Hematopoietic multipotent progenitor cell treated with erythropoietin and hydrocortisone succinate and interleukin-3 and kit ligand, for 8 days (in vitro differentiated cells): ENCODE data around the gene RXRA.
A peak's percentile ranks its signal among the peaks of the same experiment; 100 is the strongest.

Source experiments
- DNase-seq: peaks from one replicate; pipeline ENCODE4 v3.0.0-alpha.2; 2015

RXRA gene

DNA sequence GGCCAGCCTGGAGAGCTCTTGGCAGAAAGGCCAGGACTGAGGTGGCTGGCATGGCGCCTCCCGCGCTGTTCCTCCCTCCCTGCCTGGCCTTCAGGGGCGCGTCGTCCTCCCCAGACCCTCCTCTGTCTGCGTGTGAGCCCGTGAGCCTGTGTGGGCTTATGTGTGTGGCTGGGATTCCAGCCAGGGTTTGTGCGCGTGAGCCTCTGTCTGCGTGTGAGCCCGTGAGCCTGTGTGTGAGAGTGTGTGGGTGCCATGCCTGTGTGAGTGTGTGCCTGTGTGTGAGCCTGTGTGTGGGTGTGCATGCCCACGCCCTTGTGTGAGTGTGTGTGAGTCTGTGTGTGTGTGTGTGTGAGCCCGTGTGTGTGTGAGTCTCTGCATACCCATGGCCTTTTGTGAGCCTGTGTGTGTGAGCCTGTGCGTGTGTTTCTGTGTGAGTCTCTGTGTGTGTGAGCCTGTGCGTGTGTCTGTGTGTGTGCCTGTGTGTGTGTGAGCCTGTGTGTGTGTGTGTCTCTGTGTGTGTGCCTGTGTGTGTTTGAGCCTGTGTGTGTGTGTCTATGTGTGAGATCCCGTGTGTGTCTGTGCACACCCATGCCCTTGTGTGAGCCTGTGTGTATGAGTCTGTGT lies 13.0 kb downstream of the RXRA start:
- DNase-seq: peak; percentile 64

DNA sequence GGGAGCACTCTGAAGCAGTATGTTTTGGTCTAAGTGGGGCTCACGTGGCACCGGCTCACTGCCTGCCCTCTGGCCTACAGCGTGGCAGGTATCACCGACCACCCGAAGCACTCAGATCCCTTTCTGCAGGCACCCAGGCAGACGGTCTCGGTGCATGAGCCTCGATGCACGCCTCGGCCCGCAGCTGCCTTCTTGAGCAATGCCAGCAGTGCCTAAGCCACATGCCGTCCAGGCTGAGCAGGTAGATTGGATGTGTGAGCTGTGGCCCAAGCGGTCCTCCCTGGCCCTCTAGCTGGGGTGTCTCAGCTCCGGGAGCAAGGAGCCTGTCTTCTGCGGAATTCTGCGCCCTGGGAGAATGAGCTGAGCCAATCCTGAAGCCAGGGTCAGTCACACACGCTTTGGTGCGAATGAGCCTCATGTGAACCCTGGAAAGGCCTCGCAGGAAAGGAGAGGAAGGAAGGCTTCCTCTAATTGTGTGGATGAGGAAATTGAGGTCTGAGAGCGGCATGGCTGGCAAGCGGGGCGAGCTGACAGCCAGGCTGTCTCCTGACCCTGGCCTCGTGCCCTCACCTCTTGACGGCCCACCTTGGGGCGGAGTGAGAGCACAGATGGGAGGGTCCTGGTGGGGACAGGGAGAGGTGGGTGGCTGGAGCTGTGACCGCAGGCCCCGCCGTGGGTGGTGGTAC lies 14.4 kb downstream of the RXRA start:
- no peak for DNase-seq

DNA sequence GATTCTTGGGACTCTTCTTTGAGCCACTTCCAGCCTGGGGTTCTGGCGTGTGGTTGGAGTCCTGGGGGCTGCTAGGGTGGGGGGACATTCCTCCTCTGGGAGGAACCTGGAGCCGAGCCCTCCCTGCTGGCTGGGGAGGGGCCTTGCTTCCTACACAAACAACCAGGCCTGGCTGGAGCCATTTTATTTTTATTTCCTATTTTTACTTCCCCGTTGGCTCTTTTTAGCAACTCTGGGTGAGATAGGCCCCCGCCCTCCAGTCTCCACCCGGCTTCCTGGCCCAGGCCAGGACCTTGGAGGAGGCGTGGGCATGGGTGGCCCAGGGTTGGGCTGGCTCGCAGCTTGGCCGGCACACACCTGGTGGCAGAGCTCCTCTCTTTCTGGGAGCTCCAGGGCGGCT lies 15.1 kb downstream of the RXRA start:
- peak; percentile 54 for DNase-seq

DNA sequence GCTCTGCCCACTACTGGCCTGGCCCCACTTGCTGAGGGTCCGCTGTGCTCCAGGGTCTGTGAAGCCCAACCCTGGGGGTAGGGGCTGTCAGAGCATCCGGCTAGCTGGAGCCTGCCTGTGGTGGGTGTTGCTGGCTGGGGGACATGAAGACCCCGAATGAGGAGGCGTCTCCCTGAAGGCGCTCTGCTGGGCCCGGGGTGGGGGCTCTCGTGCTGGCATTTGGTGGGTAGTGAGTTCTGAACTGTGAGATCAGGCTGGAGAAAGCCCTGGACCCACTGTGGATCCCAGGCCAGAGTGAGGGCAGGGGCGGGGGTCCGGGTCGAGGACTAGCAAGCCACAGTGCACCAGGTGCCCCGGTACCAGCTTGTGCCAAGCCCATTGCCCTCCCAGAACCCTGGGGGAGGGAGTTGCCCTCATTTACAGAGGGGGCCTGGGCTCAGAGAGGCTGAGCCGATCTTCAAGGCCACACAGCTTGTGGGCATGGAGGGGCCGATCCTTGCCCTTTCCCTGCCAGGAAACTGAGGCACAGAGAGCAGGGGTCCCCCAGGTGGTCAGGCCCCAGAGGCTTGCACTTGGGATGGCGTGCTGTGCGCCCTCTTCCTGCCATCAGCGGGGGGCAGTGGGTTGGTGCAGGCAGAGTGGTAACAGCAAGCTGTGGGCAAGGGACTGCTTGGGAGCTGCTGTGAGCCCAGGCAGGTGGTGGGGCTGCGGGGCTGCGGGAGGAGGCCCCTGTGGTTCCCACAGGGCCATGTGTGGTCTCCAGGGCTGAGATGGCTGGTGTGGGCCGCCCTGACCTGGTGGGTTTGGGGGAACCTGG lies 15.9 kb downstream of the RXRA start:
- DNase-seq: no peak

DNA sequence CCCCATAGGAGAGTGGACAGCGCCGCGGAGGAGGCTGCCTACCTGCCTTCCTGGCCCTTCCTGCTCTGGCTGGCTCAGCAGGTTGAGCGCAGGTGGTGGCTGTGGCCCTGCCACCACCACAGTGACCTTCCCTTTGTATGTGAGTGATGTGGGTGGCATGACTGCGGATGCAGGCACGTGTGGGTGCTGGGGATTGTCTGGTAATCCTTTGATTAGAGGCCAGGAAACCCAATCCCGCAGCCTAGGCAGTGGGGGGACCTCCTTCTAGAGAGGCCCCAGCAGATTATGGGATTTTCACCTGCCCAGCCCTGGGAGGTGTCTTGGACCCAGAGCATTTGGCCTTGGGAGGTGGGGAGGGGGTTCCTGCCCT lies 16.5 kb downstream of the RXRA start:
- DNase-seq: no peak

DNA sequence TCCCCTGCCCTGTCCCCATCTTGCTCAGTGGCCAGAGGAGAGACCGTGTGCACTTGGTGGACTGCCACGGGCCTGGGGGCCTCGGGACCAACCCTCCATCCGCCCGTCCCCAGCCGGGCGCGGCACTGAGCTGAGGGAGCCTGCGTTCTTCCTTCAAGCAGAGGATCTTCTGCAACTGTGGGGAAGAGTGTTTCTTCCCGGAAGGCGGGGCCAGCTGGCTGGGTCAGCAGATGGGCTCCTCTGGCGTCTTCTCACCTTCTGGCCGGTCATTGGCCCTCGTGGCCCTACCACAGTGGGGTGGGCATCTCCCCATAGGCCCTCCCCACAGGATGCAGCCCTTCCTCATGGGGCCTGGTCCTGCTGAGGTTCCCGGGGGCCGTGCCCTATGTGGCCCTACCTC lies 17.4 kb downstream of the RXRA start:
- DNase-seq: no peak

DNA sequence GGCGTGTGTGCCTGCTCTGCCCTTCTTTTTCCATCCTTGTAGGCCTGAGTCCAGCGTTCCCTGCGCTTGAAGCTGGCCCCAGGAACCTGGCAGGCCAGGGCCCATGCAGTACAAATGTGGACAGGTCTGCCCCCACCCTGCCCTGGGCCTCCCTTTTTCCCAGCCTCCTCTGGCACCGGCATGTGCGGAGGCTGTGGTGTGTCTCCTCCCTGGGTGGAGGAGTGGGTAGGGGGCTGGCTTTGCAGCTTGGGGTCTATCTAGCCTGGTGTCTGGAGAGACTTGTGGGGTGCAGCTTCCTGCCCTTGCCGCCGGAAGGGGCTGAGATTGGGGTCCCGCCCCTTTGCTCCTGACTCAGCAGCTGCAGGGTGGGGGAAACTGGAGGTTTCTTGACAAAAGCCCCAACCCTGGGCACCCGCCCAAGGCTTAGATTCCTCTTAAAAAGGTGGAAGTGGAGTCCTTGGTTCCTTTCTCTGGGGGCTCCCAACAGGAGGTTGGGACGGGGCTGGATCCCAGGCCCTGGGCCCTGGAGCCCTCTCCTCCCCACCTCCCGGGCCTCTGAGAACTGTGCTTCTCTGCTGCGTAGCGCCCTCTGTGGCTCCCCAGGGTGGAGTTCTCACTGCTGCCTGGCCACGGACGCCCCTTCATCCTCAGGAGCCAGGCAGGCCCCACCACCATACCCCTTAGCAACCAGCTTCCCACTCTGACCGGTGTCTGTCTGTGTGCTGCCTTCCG lies 18.0 kb downstream of the RXRA start:
- DNase-seq: peak; percentile 77

DNA sequence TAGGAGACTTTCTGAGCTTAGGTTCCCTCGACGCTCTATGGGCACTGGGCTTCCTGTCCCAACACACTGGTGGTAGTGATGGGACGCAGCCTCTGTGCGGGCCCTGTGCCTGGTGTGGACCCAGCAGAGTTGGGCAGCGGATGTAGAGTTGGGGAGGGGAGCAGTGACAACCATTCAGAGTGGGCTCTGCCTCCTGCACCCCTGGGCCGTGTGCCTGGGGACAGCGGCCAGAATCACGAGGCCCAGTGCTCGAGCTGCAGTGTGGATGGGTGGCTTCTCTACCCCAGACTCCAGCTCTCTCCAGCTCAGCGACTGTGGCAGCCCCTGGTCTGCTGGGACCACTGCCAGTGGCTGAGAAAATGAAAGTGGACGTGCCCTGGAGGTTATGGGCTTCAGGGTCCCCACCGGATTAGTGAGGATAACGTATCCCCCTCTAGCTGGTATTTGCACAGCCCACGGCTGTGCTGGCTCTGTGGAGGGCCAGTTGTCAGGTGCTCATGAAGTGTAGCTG lies 18.6 kb downstream of the RXRA start:
- DNase-seq: no peak

DNA sequence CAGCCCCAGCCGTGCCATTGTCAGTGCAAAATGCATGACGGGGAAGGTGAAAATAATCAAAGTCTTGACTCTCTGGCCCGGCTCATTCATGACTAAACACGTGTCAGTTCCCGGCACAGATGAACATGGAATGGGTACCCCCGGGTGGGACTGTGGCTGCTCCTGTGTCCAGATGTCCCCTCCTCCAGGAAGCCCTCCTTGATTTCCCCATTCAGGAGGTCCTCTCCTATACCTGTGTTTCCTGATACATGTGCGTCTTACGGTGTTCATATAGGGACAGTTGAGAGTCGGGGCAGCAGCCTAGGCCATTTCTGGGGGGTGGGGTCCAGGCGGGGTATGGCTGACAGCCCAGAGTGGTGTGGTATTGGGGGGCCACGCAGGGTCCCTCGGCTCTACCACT lies 19.5 kb downstream of the RXRA start:
- no peak for DNase-seq

DNA sequence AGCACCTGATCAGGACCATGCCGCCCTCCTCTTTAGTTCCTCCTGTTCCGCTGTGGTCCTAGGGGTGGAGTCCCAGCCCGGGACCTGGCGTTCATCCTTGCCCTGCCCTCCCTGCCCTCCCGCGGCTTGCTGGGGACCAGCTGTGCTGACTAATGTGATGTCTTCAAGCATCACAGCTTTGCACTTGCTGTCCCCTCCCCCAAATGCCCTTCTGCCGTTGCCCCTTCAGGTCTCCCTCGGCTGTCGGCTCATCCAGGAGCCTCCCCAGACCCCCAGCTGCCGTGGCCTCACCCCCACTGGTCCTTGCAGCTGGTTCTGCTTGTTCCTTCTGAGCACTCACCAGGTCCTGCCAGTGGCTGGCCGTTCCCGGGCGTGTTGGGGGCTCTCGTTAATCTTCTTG lies 19.9 kb downstream of the RXRA start:
- no peak for DNase-seq

DNA sequence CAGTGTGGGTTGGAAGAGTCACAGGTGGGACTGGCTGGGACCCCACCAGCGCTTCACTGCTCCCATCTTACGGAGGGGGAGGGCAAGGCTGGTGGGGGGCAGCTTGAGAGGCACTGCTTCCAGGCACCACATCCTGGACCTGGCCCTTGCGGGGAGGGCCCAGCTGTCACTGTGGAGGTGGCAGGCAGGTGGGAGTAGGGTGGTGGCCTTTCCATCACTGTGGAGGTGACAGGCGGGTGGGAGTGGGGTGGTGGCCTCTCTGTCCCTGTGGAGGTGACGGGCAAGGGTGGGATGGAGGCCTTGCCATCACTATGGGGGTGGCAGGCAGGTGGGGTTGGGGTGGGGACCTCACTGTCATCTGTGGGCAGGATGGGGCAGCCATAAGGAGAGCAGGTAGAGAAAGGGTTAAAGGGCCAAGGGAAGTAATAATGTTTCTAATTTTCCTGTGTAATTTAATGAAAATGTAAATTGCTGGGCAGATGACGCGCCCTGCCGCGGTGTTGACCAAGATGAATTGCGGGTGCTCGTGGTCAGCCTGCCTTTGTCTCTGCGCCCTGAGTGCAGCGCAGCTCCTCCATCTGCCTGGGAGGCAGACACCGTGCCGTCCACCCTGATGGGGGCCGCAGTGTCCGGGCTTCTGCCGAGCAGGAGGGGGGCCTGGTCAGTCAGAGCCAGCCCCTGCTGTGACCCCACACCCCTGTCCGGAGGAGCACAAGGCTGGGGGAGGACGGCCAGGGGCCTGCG lies 20.8 kb downstream of the RXRA start:
- DNase-seq: no peak

DNA sequence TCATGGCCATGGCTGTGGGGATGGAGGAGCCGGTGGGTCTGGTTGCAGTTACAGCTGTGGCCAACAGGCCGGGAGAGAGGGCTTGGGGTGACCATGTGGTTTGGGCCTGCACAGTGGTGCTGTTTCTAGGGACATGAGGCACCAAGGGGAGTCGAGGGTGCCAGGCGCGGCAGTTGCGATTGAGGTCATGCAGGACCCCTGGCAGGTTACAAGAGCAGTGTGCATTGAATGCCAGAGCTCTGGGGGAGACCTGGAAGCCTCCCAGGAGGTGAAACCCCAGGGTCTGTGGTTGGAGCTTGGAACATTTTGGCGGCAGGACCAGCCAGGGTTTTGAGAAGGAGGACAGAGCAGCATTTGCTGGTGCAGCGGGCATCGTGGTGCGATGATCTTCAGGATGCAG lies 21.7 kb downstream of the RXRA start:
- DNase-seq: no peak

DNA sequence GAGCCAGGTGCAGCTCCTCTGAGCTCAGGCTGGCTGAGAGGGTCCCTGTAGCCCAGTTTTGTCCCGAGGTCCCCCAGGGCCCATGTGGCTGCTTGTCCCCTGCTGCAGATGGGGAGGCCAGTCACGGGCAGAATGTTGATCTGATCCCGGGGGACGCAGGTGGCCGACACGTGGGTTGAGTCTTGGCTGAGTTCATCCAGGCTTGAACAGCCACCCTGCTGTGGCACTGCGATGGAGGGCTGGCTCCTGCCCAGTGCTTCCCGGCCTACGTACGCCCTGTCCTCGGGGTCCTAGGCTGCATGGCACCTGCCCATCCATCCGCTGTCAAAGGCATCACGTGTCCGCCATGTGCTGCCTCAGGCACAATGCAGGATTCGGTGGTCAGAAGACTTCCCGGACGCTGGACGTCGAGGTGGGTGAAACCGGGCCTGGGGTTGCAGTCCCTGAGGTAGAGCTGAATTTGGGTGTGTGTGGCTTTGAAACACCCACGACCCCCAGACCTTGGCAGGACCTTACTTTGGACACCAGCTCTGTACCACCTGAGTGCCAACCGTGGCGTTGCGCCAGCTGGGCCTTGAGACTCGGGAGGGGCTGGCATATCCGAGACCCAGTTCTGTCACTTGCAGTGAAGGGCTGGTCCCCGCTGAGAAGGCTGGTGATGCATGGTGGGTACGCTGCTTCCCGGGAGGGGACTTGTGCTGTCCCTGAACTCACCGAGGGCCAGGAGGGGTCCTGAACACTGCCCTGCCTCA lies 22.3 kb downstream of the RXRA start:
- DNase-seq: no peak

DNA sequence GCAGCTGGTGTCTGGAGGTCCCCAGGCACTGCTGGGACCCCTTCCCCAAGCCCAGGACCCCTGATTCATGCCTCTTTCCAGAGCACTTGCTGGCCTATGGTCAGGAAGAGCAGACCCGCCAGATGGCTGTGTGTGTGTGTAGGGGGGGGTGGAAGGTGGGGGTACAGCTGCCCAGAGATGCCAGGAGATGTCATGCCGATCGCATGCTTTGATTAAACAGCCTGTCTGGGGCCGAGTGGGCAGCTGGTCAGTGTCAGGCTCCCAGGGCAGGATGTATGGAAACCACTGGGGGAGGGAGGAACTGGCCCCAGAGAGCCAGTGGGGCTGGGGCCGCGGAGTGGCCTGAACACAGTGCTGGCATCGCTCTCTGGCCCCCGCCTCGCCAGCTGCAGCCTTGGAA lies 23.7 kb downstream of the RXRA start:
- DNase-seq: no peak

DNA sequence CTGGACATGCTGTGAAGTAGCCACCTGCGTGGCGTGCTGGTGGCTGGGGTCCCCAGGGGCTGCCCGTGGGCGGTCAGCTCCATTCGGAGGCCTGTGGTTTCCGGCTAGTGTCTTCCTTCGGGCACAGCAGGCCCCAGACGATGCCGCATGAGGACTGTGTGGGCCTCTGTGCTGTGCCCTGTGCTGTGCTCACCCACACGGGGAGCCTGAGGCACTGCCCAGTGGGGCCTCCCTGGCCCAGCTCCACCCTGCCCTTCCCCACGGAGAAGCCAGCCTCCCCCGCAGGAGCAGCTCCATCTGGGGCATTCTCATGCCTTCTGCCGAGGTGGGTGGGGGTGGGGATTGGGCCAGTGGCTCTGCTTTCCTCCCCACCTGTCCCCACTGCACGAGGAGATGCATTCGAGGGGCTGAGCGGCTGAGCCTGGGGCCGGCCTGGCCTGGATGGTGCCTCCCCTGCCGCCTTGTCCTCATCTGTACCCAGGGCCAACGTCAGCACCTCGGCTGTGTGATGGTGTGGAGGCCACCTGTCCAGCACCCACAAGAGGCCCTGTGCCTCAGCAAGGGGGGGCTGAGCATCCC lies 24.2 kb downstream of the RXRA start:
- DNase-seq: no peak

DNA sequence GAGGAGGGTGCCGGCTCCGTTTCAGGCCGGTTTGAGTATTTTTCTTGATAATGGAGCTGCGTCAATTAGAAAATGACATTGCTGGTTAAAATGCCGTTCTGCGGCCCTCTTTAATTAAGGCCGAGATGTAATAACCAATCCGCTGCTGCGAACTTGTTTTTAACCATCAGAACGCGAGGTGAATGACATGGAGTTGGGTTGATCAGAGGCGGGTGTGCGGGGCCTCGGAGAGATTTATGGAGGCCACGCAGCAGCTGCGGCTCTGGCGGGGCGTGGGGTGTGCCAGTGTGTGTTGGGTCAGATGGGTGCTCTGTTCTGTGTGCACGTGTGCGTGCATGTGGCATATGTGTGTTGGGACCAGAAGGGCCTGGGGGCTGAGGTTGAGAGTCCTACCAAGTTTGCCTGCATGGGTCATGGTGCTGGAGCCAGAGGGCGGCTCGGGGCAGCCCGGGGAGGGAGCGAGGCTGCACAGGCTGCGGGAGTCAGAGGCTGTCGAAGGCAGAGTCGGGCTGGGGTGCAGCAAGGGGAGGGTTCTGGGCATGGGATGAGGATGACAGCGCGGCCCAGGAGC lies 25.4 kb downstream of the RXRA start:
- DNase-seq: no peak

DNA sequence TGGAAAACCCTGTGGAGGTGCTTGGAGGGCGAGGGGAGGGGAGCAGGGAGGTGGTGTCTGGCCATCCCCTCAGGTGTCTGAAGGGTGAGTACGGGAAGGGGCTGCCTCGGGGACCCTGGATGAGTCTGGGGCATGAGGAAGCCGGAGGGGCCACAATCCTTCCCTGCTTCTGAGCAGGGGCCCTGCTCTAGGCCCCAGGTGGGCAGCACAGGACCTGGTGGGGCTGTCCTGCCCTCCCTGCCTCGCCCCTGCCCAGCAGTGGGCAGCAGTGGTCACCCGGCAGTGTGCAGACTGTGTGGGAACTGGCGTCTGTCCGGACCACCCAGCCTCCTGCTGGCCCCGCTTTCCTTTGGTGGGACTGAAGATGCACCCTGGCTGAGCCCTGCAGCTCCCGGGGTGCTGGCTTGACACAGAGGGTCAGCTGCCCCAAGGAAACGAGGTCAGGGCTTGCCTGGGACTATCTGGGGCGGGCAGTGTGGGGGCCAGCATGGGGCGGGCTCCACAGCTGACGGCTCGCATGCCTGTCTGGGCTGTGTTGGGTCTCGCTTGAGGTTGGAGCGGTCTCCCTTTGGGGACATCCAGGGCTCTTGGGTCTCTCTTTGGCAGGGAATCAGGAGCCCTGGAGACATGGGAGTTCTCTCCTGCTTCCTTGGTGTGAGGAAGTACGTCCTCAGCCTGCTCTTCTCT lies 26.1 kb downstream of the RXRA start:
- no peak for DNase-seq

DNA sequence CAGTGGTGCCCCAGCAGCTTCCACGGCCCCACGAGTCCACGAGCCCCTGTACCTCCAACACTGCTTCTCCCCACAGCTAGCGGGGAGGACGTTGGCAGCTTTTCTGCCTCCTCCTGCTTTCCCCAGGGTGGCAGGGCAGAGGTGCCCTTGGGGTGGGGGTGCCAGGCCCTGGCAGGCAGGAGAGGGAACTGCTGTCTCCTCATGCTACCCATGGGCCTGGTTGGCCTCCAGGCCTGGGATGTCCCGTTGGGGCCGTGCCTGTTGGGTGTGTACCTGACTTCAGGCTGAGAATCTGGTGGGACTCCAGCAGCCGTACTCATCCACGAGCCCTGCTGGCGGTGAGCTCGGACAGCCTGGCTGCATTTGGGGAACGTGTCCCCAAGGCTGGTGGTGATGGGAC lies 27.3 kb downstream of the RXRA start:
- no peak for DNase-seq

DNA sequence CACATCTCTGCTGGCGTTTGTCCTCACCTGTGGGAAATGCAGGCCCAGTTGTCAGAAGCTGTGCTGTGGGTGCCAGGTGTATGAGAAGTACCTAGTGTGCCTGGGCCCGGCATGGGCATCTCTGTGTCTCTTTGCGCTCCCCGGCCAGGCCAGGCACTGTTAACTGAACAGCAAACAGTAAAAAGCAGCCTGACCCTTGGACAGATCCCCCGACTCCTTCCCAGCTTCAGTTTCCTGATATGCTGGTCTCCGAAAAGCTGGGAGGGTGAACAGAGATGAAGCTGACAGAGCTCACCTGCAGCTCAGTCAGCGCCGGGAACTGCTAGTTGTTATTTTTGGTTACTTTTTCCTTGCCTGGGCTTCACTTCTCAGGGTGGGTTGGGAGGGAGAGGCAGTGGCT lies 28.9 kb downstream of the RXRA start:
- DNase-seq: no peak

DNA sequence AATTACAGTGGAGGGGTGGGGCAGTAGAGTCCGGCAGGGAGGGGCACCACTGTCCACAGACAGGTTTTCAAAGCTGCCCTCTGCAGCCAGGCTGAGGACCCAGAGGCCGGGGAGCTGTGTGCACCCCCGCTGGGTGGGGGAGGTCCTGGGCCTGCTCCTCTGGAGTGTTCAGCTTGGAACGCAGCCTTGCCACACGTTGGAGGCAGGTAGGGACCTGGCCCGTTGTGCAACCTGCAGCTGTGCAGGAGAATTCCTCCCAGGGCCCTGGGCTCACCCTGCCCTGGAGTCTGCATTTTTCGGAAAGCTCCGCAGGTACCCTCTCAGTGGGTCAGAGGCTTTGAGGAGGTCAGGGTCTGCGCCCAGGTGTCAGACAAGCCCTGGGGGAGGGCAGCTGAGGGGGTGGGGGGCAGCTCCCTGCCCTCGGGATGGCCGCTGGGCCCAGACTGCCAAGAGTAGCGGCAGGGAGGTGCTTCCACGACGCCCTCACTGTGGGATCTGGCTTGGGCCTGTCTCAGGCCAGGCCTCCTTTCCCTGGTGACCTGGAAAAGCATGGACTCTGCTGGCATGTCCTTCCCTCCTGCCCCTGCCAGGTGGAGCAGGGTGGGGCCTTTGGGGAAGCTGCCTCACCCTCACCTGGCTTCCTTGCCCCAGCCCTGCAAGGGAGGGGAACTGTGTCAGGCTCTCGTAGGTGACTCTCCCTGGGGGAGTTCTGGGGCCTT lies 29.5 kb downstream of the RXRA start:
- DNase-seq: no peak
